ENCODE measurements around the gene GCSAM.

DNA sequence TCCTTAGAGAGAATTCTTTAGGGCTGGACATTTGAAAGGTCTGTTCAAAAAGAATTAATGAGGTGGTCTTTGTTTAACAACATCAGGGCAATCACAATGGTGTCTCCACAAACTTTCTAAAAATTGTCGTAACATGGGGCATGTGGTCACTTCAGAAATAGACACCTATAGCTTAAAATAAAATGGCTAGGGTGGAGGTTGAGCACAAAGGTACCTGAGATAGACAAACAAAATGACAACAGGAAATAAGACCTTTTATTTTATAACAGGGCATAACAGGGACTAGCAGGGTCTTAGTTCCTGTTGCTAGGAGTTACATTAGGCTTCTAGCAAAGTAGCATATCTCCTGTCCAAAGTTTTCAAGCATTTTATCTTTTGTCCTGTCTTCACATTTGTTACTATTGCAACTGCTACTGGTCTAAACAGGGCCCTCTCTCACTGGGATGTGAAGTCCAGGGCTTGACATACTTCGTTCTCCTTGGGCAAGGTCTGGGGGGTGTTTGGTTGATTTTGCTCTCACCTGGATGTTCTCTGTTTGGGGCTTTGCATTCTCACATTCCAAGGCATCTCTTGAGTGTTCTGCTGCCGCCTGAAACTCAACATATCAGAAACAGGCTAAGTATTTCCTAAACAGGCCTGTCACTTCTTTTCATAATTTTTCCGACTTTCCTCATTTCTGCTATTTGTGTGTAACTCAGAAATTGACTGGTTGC, 3.0 kb downstream of the GCSAM start:
- no peak for TF ChIP-seq POLR2A (IDR thresholded peaks at IDR 0.05)
- TF ChIP-seq, protein P1, sequence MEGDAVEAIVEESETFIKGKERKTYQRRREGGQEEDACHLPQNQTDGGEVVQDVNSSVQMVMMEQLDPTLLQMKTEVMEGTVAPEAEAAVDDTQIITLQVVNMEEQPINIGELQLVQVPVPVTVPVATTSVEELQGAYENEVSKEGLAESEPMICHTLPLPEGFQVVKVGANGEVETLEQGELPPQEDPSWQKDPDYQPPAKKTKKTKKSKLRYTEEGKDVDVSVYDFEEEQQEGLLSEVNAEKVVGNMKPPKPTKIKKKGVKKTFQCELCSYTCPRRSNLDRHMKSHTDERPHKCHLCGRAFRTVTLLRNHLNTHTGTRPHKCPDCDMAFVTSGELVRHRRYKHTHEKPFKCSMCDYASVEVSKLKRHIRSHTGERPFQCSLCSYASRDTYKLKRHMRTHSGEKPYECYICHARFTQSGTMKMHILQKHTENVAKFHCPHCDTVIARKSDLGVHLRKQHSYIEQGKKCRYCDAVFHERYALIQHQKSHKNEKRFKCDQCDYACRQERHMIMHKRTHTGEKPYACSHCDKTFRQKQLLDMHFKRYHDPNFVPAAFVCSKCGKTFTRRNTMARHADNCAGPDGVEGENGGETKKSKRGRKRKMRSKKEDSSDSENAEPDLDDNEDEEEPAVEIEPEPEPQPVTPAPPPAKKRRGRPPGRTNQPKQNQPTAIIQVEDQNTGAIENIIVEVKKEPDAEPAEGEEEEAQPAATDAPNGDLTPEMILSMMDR (IDR thresholded peaks at IDR 0.05), result no peak

Measured in lower leg skin (tissue), 3 donors.